HPDE6-E6E7 (cell line): ENCODE data around the gene SHISA4.
"Not testable (repeated sequence)": the region's sequence is repeated elsewhere in the genome, so short reads cannot be mapped to it uniquely, and the experiment has no call there.

Source experiments
- DNase-seq: peaks from one replicate; pipeline ENCODE4 v3.0.0; 2011; ENCODE audit warnings: missing footprints; ENCODE audit errors: extremely low spot score

The SHISA4 gene

GRCh38 chr1:201898240-201898894, 9.7 kb downstream of the SHISA4 start:
- no peak for DNase-seq

- DNase-seq, result no peak
Measured at GRCh38 chr1:201898992-201899391, 10.3 kb downstream of the SHISA4 start.

- no peak for DNase-seq
Measured at GRCh38 chr1:201899683-201900429, 11.2 kb downstream of the SHISA4 start.

GRCh38 chr1:201900476-201900875, 11.8 kb downstream of the SHISA4 start:
- no peak for DNase-seq

GRCh38 chr1:201901036-201901435, 12.3 kb downstream of the SHISA4 start:
- DNase-seq, result not testable (repeated sequence)

- DNase-seq, result no peak
Measured at GRCh38 chr1:201902198-201902597, 13.5 kb downstream of the SHISA4 start.

GRCh38 chr1:201903135-201903534, 14.4 kb downstream of the SHISA4 start:
- no peak for DNase-seq

GRCh38 chr1:201904579-201904978, 15.9 kb downstream of the SHISA4 start:
- DNase-seq, result peak; percentile 51

- DNase-seq, result no peak
Measured at GRCh38 chr1:201905234-201905890, 16.7 kb downstream of the SHISA4 start.

GRCh38 chr1:201906336-201906735, 17.6 kb downstream of the SHISA4 start:
- DNase-seq, result no peak

- no peak for DNase-seq
Measured at GRCh38 chr1:201907621-201908020, 18.9 kb downstream of the SHISA4 start.

GRCh38 chr1:201911826-201912571, 23.3 kb downstream of the SHISA4 start:
- no peak for DNase-seq

- no peak for DNase-seq
Measured at GRCh38 chr1:201912832-201913231, 24.1 kb downstream of the SHISA4 start.

GRCh38 chr1:201914456-201915235, 25.9 kb downstream of the SHISA4 start:
- DNase-seq, result no peak

- DNase-seq, result no peak
Measured at GRCh38 chr1:201916649-201917249, 28.1 kb downstream of the SHISA4 start.

- DNase-seq, result no peak
Measured at GRCh38 chr1:201917362-201918033, 28.8 kb downstream of the SHISA4 start.

GRCh38 chr1:201918343-201918742, 29.6 kb downstream of the SHISA4 start:
- DNase-seq, result no peak

GRCh38 chr1:201921952-201922558, 33.4 kb downstream of the SHISA4 start:
- DNase-seq, result no peak

- no peak for DNase-seq
Measured at GRCh38 chr1:201925301-201925567, 36.5 kb downstream of the SHISA4 start.

- no peak for DNase-seq
Measured at GRCh38 chr1:201925981-201926645, 37.4 kb downstream of the SHISA4 start.
